GM21529 (cell line): ENCODE data around the gene BAAT.
"Not testable (repeated sequence)": the region's sequence is repeated elsewhere in the genome, so short reads cannot be mapped to it uniquely, and the experiment has no call there.

Experiments
- ATAC-seq: cut with Tn5 transposase; IDR thresholded peaks from one replicate; pipeline ENCODE4 v1.9.1; 2021; ENCODE audit not compliant: unreplicated experiment

The BAAT gene

DNA sequence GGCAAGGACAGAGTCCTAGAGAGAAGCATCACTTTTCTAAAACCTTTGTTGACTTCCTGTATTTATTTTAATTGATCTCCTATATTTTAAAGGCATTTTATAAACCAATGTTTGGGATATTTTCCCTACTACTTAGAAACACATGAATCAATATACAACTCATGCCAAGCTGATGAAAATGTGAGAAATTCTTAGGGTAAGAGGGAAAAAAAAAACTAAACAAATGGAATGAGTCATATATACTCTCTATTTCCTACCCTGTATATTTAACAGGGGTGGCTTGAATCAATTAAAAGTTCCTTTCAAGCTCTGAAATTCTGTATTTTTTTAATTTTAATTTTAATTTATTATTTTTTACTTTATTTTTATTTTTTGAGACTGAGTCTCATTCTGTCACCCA lies 19.6 kb downstream of the BAAT start:
- no peak for ATAC-seq

- ATAC-seq: no peak
These were observed 22.4 kb downstream of the BAAT start for GRCh38 chr9:101362450-101362849.

DNA sequence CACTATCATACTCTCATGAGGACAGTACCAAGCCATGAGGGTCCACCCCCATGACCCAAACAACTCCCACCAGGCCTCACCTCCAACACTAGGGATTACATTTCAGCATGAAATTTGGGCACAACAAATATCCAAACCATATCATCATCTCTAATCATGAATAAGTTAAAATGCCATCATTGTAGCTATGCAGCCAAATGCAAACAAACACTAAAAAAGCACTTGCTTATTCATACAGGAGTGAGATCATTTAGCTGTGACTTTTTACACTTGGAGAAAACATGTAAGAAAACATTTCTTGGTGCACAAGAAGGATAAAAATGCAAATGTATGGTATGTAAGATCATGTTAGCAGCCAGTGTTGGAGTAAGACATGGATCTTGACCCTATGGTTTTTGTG lies 24.2 kb downstream of the BAAT start:
- ATAC-seq: no peak

DNA sequence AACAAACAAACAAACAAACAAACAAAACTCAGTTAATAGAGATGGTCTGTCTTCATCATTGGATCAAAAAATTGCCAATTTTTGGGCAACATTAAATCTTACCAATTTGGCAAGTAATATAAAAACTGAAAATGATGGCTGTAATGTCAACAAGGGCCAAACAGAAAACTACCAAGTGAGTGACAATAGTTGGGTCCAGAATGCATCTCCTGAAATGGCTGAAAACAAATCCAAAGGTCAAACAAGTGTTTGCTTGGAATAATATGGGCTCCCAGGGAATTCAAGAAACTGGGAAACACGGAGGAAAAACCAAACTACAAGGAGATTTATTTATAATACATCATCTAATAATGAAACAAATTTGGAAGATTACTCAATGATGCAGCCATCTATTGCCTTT lies 25.1 kb downstream of the BAAT start:
- no peak for ATAC-seq

DNA sequence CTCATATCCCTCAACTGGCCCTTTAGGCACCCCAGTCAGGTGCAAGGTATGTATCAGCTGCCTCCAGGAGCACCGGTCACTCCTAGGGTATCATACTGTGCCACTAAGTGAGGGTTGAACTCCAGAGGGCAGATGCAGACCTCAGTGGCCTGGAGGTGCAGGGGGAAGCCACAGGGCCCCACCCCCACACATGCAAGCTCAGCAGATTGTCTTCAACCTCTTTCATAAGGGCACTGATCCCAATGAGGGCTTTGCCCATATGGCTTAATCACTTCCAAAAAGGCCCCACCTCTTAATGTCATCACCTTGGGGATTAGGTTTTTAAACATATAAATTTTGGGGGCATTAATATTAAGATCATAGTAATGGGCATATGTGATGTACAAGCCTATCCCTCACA lies 28.2 kb downstream of the BAAT start:
- no peak for ATAC-seq

GRCh38 chr9:101354765-101355708 lies 29.8 kb downstream of the BAAT start:
- ATAC-seq: no peak

- no peak for ATAC-seq
These were observed 30.6 kb downstream of the BAAT start for GRCh38 chr9:101354143-101354764.

DNA sequence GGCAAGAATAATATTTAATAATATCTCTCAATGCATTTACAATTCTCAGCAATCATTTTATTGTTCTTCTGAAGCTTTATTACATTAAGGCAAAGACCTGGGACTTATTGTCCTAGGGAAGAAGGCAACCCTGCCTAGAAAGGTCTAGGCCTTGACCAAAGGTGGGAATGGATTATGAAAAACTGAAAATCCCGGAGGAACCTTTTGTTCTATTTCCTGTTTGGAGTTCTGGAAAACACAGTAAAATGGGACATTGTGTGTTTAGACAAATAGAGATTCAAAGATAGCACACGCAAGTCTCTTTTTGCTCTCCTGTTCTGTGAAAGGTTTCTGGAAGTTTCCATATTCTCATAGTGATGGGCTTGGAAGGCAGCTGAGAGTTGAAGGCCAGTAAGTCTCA lies 31.1 kb downstream of the BAAT start:
- no peak for ATAC-seq

DNA sequence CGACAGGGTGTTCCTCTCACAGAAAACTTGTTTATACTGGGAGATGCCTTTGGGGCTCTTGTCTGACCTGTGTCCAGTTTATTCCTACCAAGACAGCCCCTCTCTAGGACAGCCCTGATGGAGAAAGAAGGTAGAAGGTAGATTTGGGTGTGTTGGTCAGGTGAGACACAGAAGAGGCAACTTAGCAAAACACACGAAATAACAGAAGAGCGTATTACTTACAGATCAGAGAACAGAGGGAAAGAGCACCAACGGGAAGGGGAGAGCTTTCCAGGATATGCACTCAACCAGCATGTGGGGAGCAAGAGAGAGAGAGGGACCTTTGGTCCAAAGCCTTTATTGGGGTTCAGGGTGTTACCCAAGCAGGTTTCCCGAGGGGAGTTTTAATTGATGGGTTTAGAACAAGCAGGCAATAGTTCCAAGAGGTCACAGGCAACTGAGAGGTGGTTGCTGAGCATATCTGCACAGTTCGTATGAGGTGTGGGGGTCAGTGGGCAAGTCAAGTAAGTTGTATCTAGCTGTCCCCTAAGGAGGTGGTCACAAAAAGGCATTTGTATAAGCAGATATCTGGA lies 31.8 kb downstream of the BAAT start:
- no peak for ATAC-seq

- ATAC-seq: no peak
These were observed 34.5 kb downstream of the BAAT start for GRCh38 chr9:101350285-101350684.

GRCh38 chr9:101342595-101342994 lies 42.2 kb downstream of the BAAT start:
- ATAC-seq: no peak

GRCh38 chr9:101341958-101342357 lies 42.8 kb downstream of the BAAT start:
- no peak for ATAC-seq

DNA sequence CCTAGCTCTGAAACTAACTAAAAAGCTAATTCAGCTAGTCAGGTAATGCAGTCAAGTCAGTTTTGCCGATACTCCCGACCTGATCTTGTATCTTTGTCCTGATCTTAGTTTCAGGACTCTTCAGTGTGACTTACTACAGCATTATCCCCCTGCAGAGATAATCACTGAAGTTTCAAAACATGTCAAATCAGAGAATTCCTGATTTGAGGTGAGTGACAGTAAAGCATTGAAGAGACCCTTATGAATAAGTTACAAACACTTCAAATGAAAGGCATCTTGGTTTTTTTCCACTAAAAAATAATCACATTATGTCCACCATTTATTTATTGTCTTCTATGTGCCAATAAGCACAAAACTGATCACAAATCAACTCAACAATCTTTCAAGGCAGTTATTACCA lies 47.6 kb downstream of the BAAT start:
- no peak for ATAC-seq

- ATAC-seq: no peak
These were observed 48.7 kb downstream of the BAAT start for GRCh38 chr9:101336091-101336490.

DNA sequence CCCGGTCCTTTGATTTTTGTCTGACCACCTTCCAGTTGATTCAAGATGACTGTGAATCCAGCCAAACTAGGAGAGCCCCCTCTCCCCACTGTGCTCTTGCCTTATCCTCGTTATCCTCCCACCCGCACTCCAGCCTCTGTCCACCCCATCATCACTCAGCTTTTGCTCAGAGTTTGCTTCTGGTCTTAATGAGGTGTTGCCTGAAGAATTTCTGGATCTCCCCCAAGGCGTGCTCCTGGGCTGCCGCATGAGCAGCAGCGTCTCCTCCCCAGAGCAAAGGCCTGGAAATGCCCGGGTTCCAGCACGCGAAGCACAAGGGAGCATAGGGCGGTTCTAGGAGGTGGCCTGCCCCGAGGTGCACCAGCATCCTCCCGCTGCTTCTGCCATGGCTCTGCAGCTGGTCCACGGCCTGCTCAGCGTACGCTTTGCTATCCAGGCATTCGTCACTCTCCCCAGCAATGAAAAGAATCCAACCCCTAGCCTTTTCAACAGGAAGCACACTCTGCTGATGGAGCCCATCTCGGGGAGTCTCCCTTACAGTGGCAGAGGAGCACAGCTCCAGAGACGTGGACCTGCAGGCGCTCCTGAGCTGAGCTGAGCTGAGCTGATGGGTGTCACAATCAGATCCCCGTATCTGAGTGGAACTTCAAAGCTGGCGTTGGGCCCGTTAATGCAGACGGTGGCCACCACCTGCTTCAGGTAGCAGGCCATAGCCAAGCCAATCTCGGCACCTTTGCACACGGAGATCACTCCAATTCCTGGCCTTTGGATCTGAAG lies 50.7 kb downstream of the BAAT start:
- no peak for ATAC-seq

GRCh38 chr9:101333490-101333889 lies 51.3 kb downstream of the BAAT start:
- no peak for ATAC-seq

GRCh38 chr9:101332362-101332761 lies 52.4 kb downstream of the BAAT start:
- no peak for ATAC-seq

DNA sequence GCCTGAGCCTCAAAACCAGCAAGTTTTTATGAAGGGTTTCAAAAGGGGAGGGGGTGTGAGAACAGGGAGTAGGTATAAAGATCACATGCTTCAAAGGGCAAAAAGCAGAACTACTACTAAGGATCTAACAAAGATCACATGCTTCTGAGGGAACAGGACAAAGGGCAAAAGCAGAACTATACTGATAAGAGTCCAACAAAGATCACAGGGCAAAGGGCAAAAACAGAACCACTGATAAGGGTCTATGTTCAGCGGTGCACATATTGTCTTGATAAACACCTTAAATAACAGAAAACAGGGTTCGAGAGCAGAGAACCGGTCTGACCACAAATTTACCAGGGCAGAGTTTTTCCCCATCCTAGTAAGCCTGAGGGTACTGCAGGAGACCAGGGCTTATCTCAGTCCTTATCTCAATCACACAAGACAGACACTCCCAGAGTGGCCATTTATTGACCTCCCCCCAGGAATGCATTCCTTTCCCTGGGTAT lies 57.3 kb downstream of the BAAT start:
- ATAC-seq: not testable (repeated sequence)

- no peak for ATAC-seq
These were observed 58.3 kb downstream of the BAAT start for GRCh38 chr9:101326501-101326900.

DNA sequence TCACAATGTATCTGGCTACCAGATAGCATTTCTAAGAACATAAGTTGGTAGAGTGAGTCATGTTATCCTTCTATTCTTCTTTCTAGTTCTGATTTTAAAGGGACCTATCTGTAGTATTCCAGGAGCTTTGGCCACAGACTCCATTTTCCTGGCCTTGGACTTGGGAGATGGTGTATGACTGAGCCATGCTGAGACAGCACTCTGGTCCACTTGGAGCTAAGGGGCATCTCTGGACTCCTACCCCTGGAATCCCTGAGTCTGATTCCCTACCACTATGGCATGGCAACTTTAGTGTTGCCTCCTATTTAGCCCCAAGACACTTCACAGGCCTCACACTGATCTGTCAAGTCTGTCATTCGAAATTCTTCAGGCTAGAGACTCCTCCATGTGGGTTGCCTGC lies 58.8 kb downstream of the BAAT start:
- ATAC-seq: no peak

DNA sequence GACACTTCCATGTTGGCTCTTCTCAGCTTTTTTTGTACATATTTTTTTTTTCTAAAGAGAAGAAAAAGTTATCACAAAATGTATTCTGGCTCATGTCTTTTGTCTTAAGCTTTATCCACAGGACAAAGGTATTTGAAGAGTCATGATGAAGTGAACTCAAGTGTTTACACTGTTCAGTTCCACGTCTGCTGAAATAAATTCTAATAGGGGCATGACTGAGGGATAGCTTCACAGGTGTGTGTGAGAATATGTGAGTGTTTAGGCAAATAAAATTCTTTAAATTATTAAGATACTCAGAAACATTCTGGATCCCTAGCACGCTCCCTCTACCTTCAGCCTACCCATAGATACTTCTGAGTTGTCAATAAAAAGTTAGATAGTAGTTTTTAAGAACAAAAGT lies 59.8 kb downstream of the BAAT start:
- ATAC-seq: no peak
